Measurements from ENCODE around the gene CXCR5. TPM values are rescaled to one million over a fixed set of nuclear protein-coding genes. Genes with fewer than 3 reads are reported as not detected.
"Not testable (repeated sequence)": the region's sequence is repeated elsewhere in the genome, so short reads cannot be mapped to it uniquely, and the experiment has no call there.

The CXCR5 gene
- polyA plus RNA-seq, 1 donor (not counting 4 experiments of a cell fraction or from before 2014, with no cell fraction given), result not detected

GRCh38 chr11:118841469-118842242, 42.0 kb upstream of the CXCR5 start:
- Histone ChIP-seq H3K79me2 (ENCODE audit: control insufficient read depth, insufficient read depth, low read length) (no peaks in the 10 kb centered on the region), H3K4me2 (ENCODE audit: control insufficient read depth, extremely low read depth, insufficient read depth, low read depth, low read length) (no peak overlapping the region), H3K27ac (ENCODE audit: control insufficient read depth, insufficient read depth, low read length) (no peak overlapping the region), H3K4me1 (ENCODE audit: control insufficient read depth, extremely low read depth, insufficient read depth, low read length) (peaks cover 11% of the 10 kb centered on the region), H3K9me3 (ENCODE audit: control insufficient read depth, low read depth, low read length) (no peaks in the 10 kb centered on the region), H2AFZ (ENCODE audit: control insufficient read depth, low read length) (no peak overlapping the region), H3K9me1 (ENCODE audit: control insufficient read depth, extremely low read depth, insufficient read depth, low read length) (no peaks in the 10 kb centered on the region), H3K9ac (ENCODE audit: control insufficient read depth, extremely low read depth, insufficient read depth, low read length) (no peak overlapping the region), H3K4me3 (ENCODE audit: control insufficient read depth in 2 of 3, extremely low read depth in 1 of 3, insufficient read depth in 2 of 3, low read depth in 1 of 3, low read length in 3 of 3) (no peak overlapping the region), H3K36me3 (ENCODE audit: control insufficient read depth in 2 of 2, extremely low read depth in 1 of 2, insufficient read depth in 2 of 2, low read length in 2 of 2) (no peaks in the 10 kb centered on the region), H4K20me1 (ENCODE audit: control insufficient read depth, extremely low read depth, insufficient read depth, low read length) (no peaks in the 10 kb centered on the region), H3K27me3 (ENCODE audit: control insufficient read depth, extremely low read depth, insufficient read depth, low read length) (no peaks in the 10 kb centered on the region)
- TF ChIP-seq CTCF (optimal IDR thresholded peaks at IDR 0.05 in 1 of 3, IDR thresholded peaks at IDR 0.05 in 1 of 3, conservative IDR thresholded peaks at IDR 0.05 in 1 of 3; ENCODE audit: extremely low read depth in 1 of 3, insufficient read depth in 2 of 3, low read length in 3 of 3) (no peak), EZH2 (IDR thresholded peaks at IDR 0.05; ENCODE audit: low read length) (no peak)
- dilution Hi-C loops (cut with MboI; ENCODE audit: extremely low pct_ligation_motif_present, low sequenced_read_pairs), result no loop called here
- FAIRE-seq (no peak), DNase-seq (ENCODE audit: low read depth, low spot score) (no peak)

- dilution Hi-C loops (cut with MboI; ENCODE audit: extremely low pct_ligation_motif_present, low sequenced_read_pairs), result no loop called here
- Histone ChIP-seq H3K4me2 (ENCODE audit: control insufficient read depth, extremely low read depth, insufficient read depth, low read depth, low read length) (no peak overlapping the region), H2AFZ (ENCODE audit: control insufficient read depth, low read length) (no peak overlapping the region), H3K9me3 (ENCODE audit: control insufficient read depth, low read depth, low read length) (no peaks in the 10 kb centered on the region), H3K4me1 (ENCODE audit: control insufficient read depth, extremely low read depth, insufficient read depth, low read length) (peaks cover 11% of the 10 kb centered on the region), H3K4me3 (ENCODE audit: control insufficient read depth in 2 of 3, extremely low read depth in 1 of 3, insufficient read depth in 2 of 3, low read depth in 1 of 3, low read length in 3 of 3) (no peak overlapping the region), H3K27ac (ENCODE audit: control insufficient read depth, insufficient read depth, low read length) (no peak overlapping the region), H3K9ac (ENCODE audit: control insufficient read depth, extremely low read depth, insufficient read depth, low read length) (no peak overlapping the region), H4K20me1 (ENCODE audit: control insufficient read depth, extremely low read depth, insufficient read depth, low read length) (no peaks in the 10 kb centered on the region), H3K36me3 (ENCODE audit: control insufficient read depth in 2 of 2, extremely low read depth in 1 of 2, insufficient read depth in 2 of 2, low read length in 2 of 2) (no peaks in the 10 kb centered on the region), H3K27me3 (ENCODE audit: control insufficient read depth, extremely low read depth, insufficient read depth, low read length) (no peaks in the 10 kb centered on the region), H3K79me2 (ENCODE audit: control insufficient read depth, insufficient read depth, low read length) (no peaks in the 10 kb centered on the region), H3K9me1 (ENCODE audit: control insufficient read depth, extremely low read depth, insufficient read depth, low read length) (no peaks in the 10 kb centered on the region)
- no peak for FAIRE-seq
- TF ChIP-seq CTCF (optimal IDR thresholded peaks at IDR 0.05 in 1 of 3, IDR thresholded peaks at IDR 0.05 in 1 of 3, conservative IDR thresholded peaks at IDR 0.05 in 1 of 3; ENCODE audit: extremely low read depth in 1 of 3, insufficient read depth in 2 of 3, low read length in 3 of 3) (no peak), EZH2 (IDR thresholded peaks at IDR 0.05; ENCODE audit: low read length) (no peak)
- no peak for DNase-seq (ENCODE audit: low read depth, low spot score)
These were observed 41.3 kb upstream of the CXCR5 start for GRCh38 chr11:118842369-118842768.

GRCh38 chr11:118842843-118843242, 40.8 kb upstream of the CXCR5 start:
- H3K27ac ChIP-seq (ENCODE audit: control insufficient read depth, insufficient read depth, low read length); H3K9me3 ChIP-seq (ENCODE audit: control insufficient read depth, low read depth, low read length); H3K4me2 ChIP-seq (ENCODE audit: control insufficient read depth, extremely low read depth, insufficient read depth, low read depth, low read length); H4K20me1 ChIP-seq (ENCODE audit: control insufficient read depth, extremely low read depth, insufficient read depth, low read length); H3K4me3 ChIP-seq (ENCODE audit: control insufficient read depth in 2 of 3, extremely low read depth in 1 of 3, insufficient read depth in 2 of 3, low read depth in 1 of 3, low read length in 3 of 3); H3K9me1 ChIP-seq (ENCODE audit: control insufficient read depth, extremely low read depth, insufficient read depth, low read length); H3K9ac ChIP-seq (ENCODE audit: control insufficient read depth, extremely low read depth, insufficient read depth, low read length); FAIRE-seq; H3K79me2 ChIP-seq (ENCODE audit: control insufficient read depth, insufficient read depth, low read length); dilution Hi-C loops (cut with MboI; ENCODE audit: extremely low pct_ligation_motif_present, low sequenced_read_pairs); H2AFZ ChIP-seq (ENCODE audit: control insufficient read depth, low read length); H3K27me3 ChIP-seq (ENCODE audit: control insufficient read depth, extremely low read depth, insufficient read depth, low read length); DNase-seq (ENCODE audit: low read depth, low spot score); H3K36me3 ChIP-seq (ENCODE audit: control insufficient read depth in 2 of 2, extremely low read depth in 1 of 2, insufficient read depth in 2 of 2, low read length in 2 of 2): not testable (repeated sequence)
- H3K4me1 ChIP-seq (ENCODE audit: control insufficient read depth, extremely low read depth, insufficient read depth, low read length), result peaks cover 11% of the 10 kb centered on the region

Measured in keratinocyte (primary cell).